ENCODE results near the gene RFX2.

RFX2 gene

DNA sequence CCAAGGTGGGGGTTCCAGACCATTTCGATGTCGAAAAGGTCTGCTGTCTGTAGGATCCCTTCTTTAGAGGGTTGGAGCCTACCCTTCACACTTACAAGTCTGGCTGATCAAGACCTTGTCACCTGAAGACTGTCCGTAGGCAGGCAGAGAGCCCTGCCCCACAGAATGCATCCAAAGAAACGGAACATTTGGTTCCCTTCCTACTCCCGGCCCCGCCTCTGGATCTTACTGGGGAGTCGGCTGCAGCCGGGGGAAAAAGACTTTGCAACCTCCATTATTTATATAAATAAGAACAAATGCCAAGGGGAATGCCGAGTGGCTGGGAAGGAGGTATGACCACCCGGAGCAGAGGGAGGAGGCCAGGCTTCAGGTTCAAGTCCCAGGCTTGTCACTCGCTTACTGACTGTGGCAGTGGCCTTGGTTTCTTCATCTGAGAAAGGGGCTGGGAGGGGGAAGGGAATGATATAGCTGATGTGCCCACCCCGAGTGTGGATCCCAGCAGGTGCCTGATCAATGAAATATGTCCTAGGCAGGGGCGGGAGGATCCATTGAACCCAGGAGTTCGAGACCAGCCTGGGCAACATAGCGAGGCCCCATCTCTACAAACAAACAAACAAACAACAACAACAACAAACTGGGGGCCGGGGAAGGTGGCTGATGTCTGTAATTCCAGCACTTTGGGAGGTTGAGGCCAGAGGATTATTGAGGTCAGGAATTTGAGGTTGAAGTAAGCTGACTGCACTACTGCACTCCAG is 48.7 kb downstream of the RFX2 start:
- DNase-seq (ENCODE audit: extremely low read depth in 1 of 2, low read depth in 1 of 2): no peak

DNA sequence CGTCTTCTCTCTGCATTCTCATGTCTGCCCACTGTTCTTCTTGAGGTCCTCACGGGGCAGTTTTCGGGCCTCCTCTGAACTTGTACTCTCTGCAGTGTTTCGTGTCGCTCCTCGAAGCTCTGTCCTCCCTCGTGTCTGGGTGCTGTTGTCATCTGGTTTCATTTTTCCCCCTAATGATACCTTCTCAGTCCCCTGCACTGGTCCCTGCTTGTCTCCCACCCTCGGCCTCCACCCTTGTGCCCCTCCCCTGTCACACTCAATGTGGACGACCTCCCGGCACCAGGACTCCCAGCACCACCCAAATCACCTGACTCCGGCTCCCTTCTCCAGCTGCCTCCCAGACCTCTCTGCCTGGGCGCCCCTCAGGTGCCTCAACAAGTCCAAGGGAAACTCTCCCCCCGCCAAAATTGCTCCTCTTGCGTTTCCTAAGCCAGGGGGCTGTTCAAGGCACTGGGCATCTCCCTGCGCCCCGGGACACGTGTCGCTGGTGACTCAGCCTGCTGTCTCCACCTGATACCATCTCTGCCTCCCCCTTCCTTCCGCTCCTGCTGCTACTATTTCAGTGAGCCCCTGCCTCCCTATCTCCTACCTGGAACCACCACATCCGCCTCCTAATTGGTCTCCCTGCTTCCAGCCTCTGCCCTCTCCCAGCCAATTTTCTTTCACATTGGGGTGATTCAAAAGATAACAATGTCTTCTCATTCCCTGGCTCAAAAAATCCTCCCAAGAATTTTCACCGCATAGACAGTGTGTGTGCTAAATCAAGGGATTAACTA is 49.5 kb downstream of the RFX2 start:
- DNase-seq (ENCODE audit: extremely low read depth in 1 of 2, low read depth in 1 of 2): peak; percentile 10 to 27

GRCh38 chr19:6059988-6060599 is 50.2 kb downstream of the RFX2 start:
- DNase-seq (ENCODE audit: extremely low read depth in 1 of 2, low read depth in 1 of 2): no peak

DNA sequence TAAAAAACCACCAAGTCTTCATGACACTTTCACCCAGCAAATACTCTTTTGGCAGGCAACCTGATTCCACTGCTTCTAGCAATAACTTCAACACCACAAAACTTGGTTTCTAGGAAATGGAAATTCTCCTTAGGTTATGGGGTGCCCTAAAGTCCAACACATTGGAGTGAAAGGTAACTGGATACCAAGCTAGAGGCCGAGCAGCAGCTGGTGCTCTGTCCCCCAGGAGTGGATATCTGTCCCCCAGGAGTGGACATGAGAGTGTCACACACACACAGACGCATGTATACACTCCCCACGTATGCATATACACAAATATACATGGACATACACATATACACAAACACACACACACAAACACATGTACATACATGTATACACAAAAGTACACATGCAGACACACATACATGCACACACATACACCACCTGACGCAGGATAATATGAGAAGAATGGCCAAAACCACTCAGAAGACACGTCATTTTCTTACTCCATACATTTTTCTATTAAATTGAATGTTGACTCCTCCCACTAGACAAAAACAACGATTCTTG is 50.8 kb downstream of the RFX2 start:
- no peak for DNase-seq (ENCODE audit: extremely low read depth in 1 of 2, low read depth in 1 of 2)

DNA sequence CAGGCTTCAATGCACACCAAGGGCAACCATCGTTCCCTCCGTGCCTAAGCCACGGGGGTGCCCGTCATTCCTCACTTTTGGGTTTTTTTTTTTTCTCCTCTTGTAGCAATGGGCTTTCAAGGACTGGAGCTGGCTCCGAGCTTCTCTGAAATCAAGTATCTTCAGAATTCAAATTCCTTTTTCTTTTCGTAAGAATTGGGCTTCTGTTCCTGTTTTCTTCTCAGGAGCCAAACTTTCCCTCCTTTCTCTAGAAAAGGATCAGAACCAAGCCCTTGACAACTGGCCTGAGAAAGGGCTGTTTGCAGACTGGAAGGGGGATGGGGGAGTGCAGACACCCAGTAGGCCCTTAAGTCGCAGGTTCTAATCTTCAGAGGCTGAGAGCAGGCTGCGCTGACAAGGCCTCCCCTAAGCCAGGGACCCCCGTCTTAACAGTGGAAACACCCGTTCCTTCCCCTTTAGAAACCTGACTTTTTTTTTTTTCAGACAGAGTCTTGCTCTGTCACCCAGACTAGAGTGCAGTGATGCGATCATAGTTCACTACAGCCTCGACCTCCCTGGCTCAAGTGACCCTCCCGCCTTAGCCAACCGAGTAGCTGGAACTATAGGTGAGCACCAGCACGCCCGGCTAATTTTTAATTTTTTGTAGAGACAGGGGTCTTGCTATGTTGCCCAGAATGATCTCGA is 51.6 kb downstream of the RFX2 start:
- DNase-seq (ENCODE audit: extremely low read depth in 1 of 2, low read depth in 1 of 2): no peak

GRCh38 chr19:6057651-6058517 is 52.4 kb downstream of the RFX2 start:
- DNase-seq (ENCODE audit: extremely low read depth in 1 of 2, low read depth in 1 of 2): no peak

DNA sequence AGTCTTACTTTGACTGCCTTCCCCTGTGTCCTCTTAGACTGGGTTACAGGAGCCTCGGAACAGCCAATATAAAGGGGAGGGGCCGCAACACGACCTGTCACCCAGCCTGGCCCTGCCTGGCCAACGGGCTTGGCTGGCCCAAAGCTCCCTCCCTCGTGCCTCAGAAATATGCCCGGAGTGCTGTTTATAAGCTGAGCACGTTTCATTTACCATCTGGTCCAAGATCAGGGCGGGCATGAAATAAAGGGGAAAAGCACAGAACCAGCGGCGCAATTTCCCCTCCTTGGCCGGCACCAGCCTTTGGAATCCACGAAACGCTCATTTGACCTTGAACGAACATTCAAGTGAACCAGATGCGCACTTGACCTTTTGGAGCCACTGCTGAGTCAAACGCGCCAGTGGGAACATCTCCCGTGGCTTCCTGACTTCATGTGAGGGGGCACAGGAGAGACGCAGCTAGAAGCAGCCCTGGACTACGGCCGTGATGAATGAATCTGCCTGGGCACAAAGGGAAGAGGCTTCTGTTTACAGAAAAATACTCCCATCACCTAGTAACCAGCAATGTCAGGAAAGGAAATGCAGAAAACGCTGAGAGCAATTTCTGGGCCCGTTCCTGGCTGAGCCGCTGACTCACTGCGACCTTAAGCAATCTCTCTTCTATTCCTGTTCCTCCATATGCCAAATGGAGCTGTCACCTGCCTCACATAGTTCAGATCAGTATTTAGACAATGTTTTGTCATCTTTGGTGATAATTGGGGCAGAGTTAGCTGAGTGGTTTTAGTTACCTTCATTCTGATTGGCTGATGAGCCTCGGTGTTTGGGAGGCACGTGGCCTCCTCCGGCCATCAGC is 53.3 kb downstream of the RFX2 start:
- no peak for DNase-seq (ENCODE audit: extremely low read depth in 1 of 2, low read depth in 1 of 2)

- DNase-seq (ENCODE audit: extremely low read depth in 1 of 2, low read depth in 1 of 2): no peak
Observed at GRCh38 chr19:6056282-6056741, 54.0 kb downstream of the RFX2 start.

- DNase-seq (ENCODE audit: extremely low read depth in 1 of 2, low read depth in 1 of 2): no peak
Observed at GRCh38 chr19:6055013-6055795, 55.1 kb downstream of the RFX2 start.

DNA sequence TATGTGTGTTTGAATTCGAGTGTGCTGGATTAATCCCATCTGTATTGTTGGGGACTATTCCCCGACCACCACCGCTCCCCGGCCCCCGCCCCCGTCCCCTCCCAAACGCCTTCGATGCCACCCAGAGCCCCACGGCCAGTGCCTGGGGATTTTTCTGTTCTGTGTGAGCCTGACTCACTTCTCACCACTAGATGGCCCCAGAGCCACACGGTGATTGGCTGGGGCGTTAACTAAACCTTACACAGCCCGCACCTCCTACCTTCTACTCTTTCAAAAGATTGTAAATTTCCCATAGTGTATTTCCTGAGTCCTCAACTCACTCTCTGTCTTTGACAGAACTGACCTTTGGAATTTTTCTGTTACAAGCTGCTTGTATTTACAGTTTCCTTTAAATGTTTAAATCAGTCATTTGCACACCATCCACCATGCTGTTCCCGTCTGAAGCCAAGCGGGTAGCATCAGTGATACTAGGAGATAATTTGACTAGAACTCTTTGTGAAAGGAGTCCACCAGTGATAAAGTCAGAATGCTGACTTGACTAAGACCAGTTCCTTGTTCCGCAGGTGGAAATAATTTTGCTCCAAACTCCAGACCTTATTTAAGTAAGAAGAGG is 61.4 kb downstream of the RFX2 start:
- DNase-seq (ENCODE audit: extremely low read depth in 1 of 2, low read depth in 1 of 2): peak; percentile 45 to 62

DNA sequence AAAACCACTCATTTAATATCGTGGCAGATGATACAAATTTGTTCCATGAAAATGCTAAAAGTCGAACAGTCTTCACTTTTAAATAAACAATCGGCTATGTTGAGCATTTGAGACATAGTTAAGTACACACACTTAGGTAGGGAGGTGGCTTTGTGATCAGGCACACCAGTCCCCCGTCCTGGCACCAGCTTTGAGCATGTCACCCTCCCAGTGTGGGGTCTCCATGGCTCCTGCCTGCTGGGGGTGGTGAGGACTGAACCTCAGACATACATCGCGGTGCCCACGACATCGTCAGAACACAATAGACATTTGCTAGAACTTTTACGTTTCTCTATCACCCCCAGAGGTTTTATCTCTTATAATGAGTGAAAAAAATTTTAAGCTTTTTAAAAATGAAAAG is 62.0 kb downstream of the RFX2 start:
- no peak for DNase-seq (ENCODE audit: extremely low read depth in 1 of 2, low read depth in 1 of 2)

GRCh38 chr19:6047741-6048251 is 62.5 kb downstream of the RFX2 start:
- DNase-seq (ENCODE audit: extremely low read depth in 1 of 2, low read depth in 1 of 2): no peak

DNA sequence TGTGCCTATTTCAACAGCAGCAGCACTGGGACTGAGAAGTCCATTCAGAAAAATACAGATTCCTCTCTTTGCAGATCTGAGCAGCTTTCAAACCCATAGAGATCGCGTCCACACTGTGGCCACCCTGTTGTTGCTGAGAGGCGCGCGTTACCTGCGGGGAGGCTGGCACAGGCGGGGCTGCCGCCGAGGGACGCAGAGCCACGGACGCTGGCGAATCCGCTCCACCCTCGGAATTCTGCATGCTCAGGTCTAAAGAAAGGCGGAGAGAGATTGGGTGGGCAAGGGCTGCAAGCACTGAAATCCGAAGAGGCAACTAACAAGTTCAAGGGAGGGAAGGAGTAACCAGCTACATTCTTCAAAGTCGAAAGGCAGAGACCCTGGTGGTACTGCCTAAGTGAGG is 63.0 kb downstream of the RFX2 start:
- DNase-seq (ENCODE audit: extremely low read depth in 1 of 2, low read depth in 1 of 2): no peak

DNA sequence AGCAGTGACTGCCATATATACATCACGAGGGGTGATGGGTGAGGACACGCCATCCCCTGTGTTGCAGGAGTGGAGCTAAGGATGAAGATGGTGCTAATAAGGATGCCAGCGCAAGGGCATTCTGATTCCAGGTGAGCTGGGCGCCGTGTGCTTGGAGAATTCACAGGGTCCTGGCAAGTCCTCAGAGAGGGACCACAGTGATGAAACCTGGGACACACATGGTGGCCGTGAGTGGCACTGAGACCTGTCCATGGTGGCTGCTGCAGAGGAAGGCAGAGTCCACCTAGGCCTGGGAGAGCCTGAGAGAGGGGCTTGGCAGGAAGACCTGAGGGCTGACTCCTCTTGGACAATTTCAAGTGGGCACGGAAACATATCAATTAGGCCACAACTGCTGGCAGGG is 65.2 kb downstream of the RFX2 start:
- DNase-seq (ENCODE audit: extremely low read depth in 1 of 2, low read depth in 1 of 2): no peak

GRCh38 chr19:6044056-6044805 is 66.1 kb downstream of the RFX2 start:
- DNase-seq (ENCODE audit: extremely low read depth in 1 of 2, low read depth in 1 of 2): no peak

DNA sequence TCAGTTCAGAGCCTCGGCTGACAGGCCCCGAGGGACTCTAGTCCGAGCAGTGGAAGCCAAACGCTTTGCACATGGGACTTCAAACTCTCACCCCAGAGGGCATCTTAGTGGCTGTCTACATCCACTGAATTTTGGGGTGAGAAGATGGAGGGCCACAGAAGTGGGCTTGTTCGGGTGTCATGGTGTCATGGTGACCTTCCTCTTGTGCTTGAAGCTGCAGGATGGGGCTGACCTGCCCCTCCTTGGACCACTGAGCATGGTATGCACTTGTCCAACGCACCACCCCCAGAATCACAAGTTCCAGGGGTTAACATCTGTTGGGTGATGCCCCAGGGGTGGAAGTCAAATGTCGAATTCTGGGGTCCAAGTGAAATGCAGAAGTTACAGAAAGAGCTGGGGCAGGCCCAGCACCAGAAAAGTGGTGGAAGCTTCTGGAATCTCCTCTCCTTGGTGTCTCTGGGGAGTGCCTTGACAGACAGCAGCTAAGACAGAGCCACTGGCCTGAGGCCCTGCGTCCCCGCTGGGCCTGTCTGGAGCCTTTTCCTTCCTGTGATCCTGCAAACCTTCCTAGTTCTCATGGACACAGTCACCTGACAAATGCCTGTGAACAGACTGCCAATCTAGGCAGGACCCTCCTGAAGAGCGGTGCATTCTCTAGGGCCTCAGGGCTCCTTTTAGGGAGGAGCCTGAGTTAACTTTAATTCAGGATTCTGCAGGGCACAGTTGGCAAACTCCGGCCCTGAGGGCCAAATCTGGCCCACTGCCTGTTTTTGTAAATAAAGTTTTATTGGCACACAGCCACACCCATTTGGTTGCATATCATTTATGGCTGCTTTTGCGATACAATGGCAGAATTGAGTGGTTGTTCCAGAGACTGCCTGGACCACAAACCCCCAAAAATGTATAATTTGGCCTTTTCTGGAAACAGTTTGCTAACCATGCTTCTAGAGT is 67.2 kb downstream of the RFX2 start:
- no peak for DNase-seq (ENCODE audit: extremely low read depth in 1 of 2, low read depth in 1 of 2)
